HEK293T (cell line): Measurements from ENCODE around the gene CIITA.

Experiments used
- CTCF ChIA-PET: fragments of 350-600 bp; formaldehyde crosslinking; extraction: SDS; loops from one replicate; lab custom pipeline; 2021; ENCODE audit warnings: antibody characterized with exemption, inconsistent platforms; lab: Yijun Ruan, JAX
- POLR2A ChIA-PET: fragments of 350-600 bp; formaldehyde crosslinking; extraction: SDS; loops from one replicate; lab custom pipeline; 2020; ENCODE audit warnings: antibody characterized with exemption, inconsistent platforms; lab: Yijun Ruan, JAX
- DNase-seq: peaks from one replicate; pipeline ENCODE4 v3.0.0; 2012; ENCODE audit warnings: mixed read lengths; ENCODE audit errors: extremely low spot score
- ARNT ChIP-seq: fragments of 450-650 bp; IDR thresholded peaks from 2 replicates; pipeline ENCODE4 v1.6.1; 2017; ENCODE audit warnings: mild to moderate bottlenecking
- BHLHE40 ChIP-seq: fragments of 450-650 bp; IDR thresholded peaks from 2 replicates; pipeline ENCODE4 v1.6.1; 2016; ENCODE audit warnings: mild to moderate bottlenecking, moderate library complexity, borderline replicate concordance
- CTBP1 ChIP-seq: fragments of 450-650 bp; IDR thresholded peaks from 2 replicates; pipeline ENCODE4 v1.6.1; 2016; ENCODE audit warnings: borderline replicate concordance
- ELF4 ChIP-seq: fragments of 450-650 bp; IDR thresholded peaks from 2 replicates; pipeline ENCODE4 v1.6.1; 2017; ENCODE audit warnings: antibody characterized with exemption
- FOXA1 ChIP-seq: fragments of 450-650 bp; IDR thresholded peaks from 2 replicates; pipeline ENCODE4 v1.6.1; 2016; ENCODE audit warnings: mild to moderate bottlenecking
- FOXK2 ChIP-seq: fragments of 450-650 bp; IDR thresholded peaks from 2 replicates; pipeline ENCODE4 v1.6.1; 2016; ENCODE audit warnings: mild to moderate bottlenecking
- FOXM1 ChIP-seq: fragments of 450-650 bp; IDR thresholded peaks from 2 replicates; pipeline ENCODE4 v1.6.1; 2017; ENCODE audit warnings: mild to moderate bottlenecking, borderline replicate concordance
- HDGF ChIP-seq: fragments of 450-650 bp; IDR thresholded peaks from 2 replicates; pipeline ENCODE4 v1.6.1; 2017; ENCODE audit warnings: antibody characterized with exemption, borderline replicate concordance
- L3MBTL2 ChIP-seq: fragments of 450-650 bp; conservative IDR thresholded peaks from 2 replicates; pipeline ENCODE4 v1.6.1; 2016; ENCODE audit warnings: mild to moderate bottlenecking
- LEF1 ChIP-seq: fragments of 450-650 bp; IDR thresholded peaks from 2 replicates; pipeline ENCODE4 v1.6.1; 2017; ENCODE audit warnings: mild to moderate bottlenecking, borderline replicate concordance
- NFRKB ChIP-seq: fragments of 450-650 bp; IDR thresholded peaks from 2 replicates; pipeline ENCODE4 v1.6.1; 2016; ENCODE audit warnings: mild to moderate bottlenecking, moderate library complexity
- SP1 ChIP-seq: fragments of 450-650 bp; IDR thresholded peaks from 2 replicates; pipeline ENCODE4 v1.6.1; 2017
- SUZ12 ChIP-seq: fragments of 450-650 bp; IDR thresholded peaks from 2 replicates; pipeline ENCODE4 v1.6.1; 2016; ENCODE audit warnings: mild to moderate bottlenecking
- TARDBP ChIP-seq: fragments of 450-650 bp; IDR thresholded peaks from 2 replicates; pipeline ENCODE4 v1.6.1; 2016
- ZNF384 ChIP-seq: fragments of 450-650 bp; IDR thresholded peaks from 2 replicates; pipeline ENCODE4 v1.6.1; 2016
- TF ChIP-seq, protein P1 (sequence below): fragments of 450-650 bp; IDR thresholded peaks from 2 replicates; pipeline ENCODE4 v1.6.1; 2016

The CIITA gene

DNA sequence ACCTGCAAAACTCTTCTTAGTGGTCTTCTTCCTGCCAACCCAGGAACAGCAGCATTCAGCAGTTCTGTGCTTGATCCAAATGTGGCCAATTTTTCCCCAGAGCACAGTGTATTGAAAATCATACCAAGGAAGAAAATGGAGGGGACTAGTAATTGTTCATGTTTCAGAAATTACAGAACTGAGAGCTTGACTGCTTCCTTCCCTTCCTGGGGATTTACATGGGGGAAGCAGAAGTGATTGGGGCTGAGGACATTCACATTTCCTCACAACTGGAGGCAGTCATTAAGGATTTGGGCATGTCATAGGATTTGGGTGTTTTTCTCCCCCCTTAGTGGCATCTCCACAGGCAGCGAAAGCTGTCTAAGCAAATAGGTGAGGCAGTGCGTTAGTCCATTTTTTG lies 19.7 kb downstream of the CIITA start:
- ChIA-PET CTCF (no interaction called here), POLR2A (no interaction called here)
- no peak for DNase-seq
- TF ChIP-seq ELF4, result no peak
- TF ChIP-seq L3MBTL2, result no peak
- TF ChIP-seq TARDBP, result no peak
- no peak for TF ChIP-seq SP1
- TF ChIP-seq FOXM1, result no peak
- no peak for TF ChIP-seq FOXK2
- TF ChIP-seq NFRKB, result no peak
- no peak for TF ChIP-seq HDGF
- no peak for TF ChIP-seq CTBP1
- TF ChIP-seq SUZ12, result no peak
- no peak for TF ChIP-seq LEF1
- TF ChIP-seq BHLHE40, result no peak
- TF ChIP-seq, protein P1, sequence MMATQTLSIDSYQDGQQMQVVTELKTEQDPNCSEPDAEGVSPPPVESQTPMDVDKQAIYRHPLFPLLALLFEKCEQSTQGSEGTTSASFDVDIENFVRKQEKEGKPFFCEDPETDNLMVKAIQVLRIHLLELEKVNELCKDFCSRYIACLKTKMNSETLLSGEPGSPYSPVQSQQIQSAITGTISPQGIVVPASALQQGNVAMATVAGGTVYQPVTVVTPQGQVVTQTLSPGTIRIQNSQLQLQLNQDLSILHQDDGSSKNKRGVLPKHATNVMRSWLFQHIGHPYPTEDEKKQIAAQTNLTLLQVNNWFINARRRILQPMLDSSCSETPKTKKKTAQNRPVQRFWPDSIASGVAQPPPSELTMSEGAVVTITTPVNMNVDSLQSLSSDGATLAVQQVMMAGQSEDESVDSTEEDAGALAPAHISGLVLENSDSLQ, result no peak
- TF ChIP-seq FOXA1, result no peak
- no peak for TF ChIP-seq ZNF384
- TF ChIP-seq ARNT, result no peak

GRCh38 chr16:10897134-10897533 lies 20.1 kb downstream of the CIITA start:
- no peak for DNase-seq
- ChIA-PET CTCF (no interaction called here), POLR2A (no interaction called here)
- TF ChIP-seq ZNF384 (no peak), ELF4 (no peak), TARDBP (no peak), L3MBTL2 (no peak), CTBP1 (no peak), ARNT (no peak), FOXA1 (no peak)
- TF ChIP-seq, protein P1, result no peak

DNA sequence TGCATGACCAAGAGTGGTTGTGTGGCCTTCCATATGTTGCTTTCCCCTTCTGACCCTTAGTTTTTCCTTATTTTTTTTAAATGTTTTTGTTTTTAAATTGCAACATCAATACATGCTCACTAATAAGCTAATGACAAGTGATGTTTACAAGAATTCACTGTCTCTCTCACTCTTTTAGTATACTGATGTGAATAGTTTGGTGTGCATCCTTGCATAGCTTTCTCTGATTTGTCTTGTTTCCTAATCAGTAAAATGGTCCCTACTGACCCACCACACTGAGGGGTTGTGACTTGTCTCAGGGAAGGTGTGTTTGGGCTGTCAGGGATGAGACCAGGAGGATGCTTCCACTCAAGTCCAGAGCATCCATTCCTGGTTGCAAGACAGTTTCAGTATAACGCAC lies 26.0 kb downstream of the CIITA start:
- DNase-seq, result no peak
- POLR2A ChIA-PET, result no interaction called here
- CTCF ChIA-PET, result no interaction called here
- no peak for TF ChIP-seq CTBP1
- no peak for TF ChIP-seq ARNT
- TF ChIP-seq, protein P1, result no peak
- TF ChIP-seq NFRKB, result no peak
- no peak for TF ChIP-seq HDGF
- no peak for TF ChIP-seq L3MBTL2
- TF ChIP-seq BHLHE40, result no peak

DNA sequence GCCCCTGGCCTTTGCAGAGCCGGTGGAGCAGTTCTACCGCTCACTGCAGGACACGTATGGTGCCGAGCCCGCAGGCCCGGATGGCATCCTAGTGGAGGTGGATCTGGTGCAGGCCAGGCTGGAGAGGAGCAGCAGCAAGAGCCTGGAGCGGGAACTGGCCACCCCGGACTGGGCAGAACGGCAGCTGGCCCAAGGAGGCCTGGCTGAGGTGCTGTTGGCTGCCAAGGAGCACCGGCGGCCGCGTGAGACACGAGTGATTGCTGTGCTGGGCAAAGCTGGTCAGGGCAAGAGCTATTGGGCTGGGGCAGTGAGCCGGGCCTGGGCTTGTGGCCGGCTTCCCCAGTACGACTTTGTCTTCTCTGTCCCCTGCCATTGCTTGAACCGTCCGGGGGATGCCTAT lies 29.5 kb downstream of the CIITA start:
- ChIA-PET POLR2A (no interaction called here), CTCF (no interaction called here)
- DNase-seq, result no peak
- no peak for TF ChIP-seq BHLHE40

GRCh38 chr16:10906914-10907756 lies 30.1 kb downstream of the CIITA start:
- TF ChIP-seq HDGF, result no peak
- TF ChIP-seq ARNT, result no peak
- no peak for TF ChIP-seq CTBP1
- no peak for TF ChIP-seq FOXK2
- TF ChIP-seq SUZ12, result no peak
- no peak for TF ChIP-seq ZNF384
- no peak for TF ChIP-seq TARDBP
- no peak for TF ChIP-seq FOXA1
- TF ChIP-seq ELF4, result no peak
- TF ChIP-seq, protein P1, result no peak
- no peak for TF ChIP-seq NFRKB
- TF ChIP-seq LEF1, result no peak
- no peak for TF ChIP-seq L3MBTL2
- no peak for TF ChIP-seq SP1
- no peak for TF ChIP-seq BHLHE40
- TF ChIP-seq FOXM1, result no peak

DNA sequence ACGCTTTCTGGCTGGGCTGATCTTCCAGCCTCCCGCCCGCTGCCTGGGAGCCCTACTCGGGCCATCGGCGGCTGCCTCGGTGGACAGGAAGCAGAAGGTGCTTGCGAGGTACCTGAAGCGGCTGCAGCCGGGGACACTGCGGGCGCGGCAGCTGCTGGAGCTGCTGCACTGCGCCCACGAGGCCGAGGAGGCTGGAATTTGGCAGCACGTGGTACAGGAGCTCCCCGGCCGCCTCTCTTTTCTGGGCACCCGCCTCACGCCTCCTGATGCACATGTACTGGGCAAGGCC lies 30.7 kb downstream of the CIITA start:
- ChIA-PET CTCF (no interaction called here), POLR2A (no interaction called here)
- no peak for DNase-seq
- TF ChIP-seq SP1, result no peak
- TF ChIP-seq TARDBP, result no peak
- TF ChIP-seq FOXK2, result no peak
- no peak for TF ChIP-seq ELF4
- TF ChIP-seq NFRKB, result no peak
- TF ChIP-seq HDGF, result no peak
- no peak for TF ChIP-seq BHLHE40
- no peak for TF ChIP-seq SUZ12
- TF ChIP-seq ZNF384, result no peak
- no peak for TF ChIP-seq FOXM1
- no peak for TF ChIP-seq CTBP1

More at GRCh38 chr16:10906914-10907756, 30.1 kb downstream of the CIITA start:
- POLR2A ChIA-PET, result no interaction called here
- no peak for DNase-seq
- CTCF ChIA-PET, result no interaction called here
